HG02798 (cell line): ENCODE results near the gene AASDH.

Source experiments
- ATAC-seq: cut with Tn5 transposase; IDR thresholded peaks from one replicate; pipeline ENCODE4 v1.9.1; 2021; ENCODE audit warnings: mild to moderate bottlenecking; ENCODE audit not compliant: unreplicated experiment, poor library complexity

The AASDH gene

GRCh38 chr4:56387023-56388001 is at the start of gene AASDH:
AASDH (minus strand) TSS chr4:56387491; CDS start chr4:56384299, 3,192 bp downstream.
- peak; percentile 94 for ATAC-seq

GRCh38 chr4:56435140-56435926 is 48.0 kb upstream of the AASDH start, which contains the start of gene PPAT:
PPAT (minus strand) TSS chr4:56435615; CDS start chr4:56435477, 138 bp downstream.
- ATAC-seq, result peak; percentile 82

GRCh38 chr4:56434599-56435139 is 47.4 kb upstream of the AASDH start:
- ATAC-seq, result peak; percentile 12

GRCh38 chr4:56433280-56433679 is 46.0 kb upstream of the AASDH start:
- no peak for ATAC-seq

- ATAC-seq, result no peak
These were observed 42.9 kb upstream of the AASDH start for GRCh38 chr4:56430203-56430602.

GRCh38 chr4:56427179-56427578 is 39.9 kb upstream of the AASDH start:
- ATAC-seq, result no peak

GRCh38 chr4:56426273-56426672 is 39.0 kb upstream of the AASDH start:
- peak; percentile 85 for ATAC-seq

GRCh38 chr4:56425518-56425917 is 38.2 kb upstream of the AASDH start:
- ATAC-seq, result no peak

GRCh38 chr4:56424697-56425514 is 37.6 kb upstream of the AASDH start:
- no peak for ATAC-seq

GRCh38 chr4:56424176-56424575 is 36.9 kb upstream of the AASDH start:
- ATAC-seq, result no peak

GRCh38 chr4:56417396-56417795 is 30.1 kb upstream of the AASDH start:
- ATAC-seq, result no peak

- no peak for ATAC-seq
These were observed 29.1 kb upstream of the AASDH start for GRCh38 chr4:56416349-56416748.

- no peak for ATAC-seq
These were observed 26.9 kb upstream of the AASDH start for GRCh38 chr4:56414135-56414670.

- ATAC-seq, result no peak
These were observed 23.2 kb upstream of the AASDH start for GRCh38 chr4:56410247-56411062.

- ATAC-seq, result no peak
These were observed 22.3 kb upstream of the AASDH start for GRCh38 chr4:56409511-56410090.

- no peak for ATAC-seq
These were observed 21.7 kb upstream of the AASDH start for GRCh38 chr4:56408978-56409377.

GRCh38 chr4:56406151-56406550 is 18.9 kb upstream of the AASDH start:
- no peak for ATAC-seq

GRCh38 chr4:56405016-56405415 is 17.7 kb upstream of the AASDH start:
- no peak for ATAC-seq
